SIG-M5 (cell line): ENCODE data around the gene SPDYE2B.
"Not testable (repeated sequence)": the region's sequence is repeated elsewhere in the genome, so short reads cannot be mapped to it uniquely, and the experiment has no call there.

Experiments used
- DNase-seq: peaks from one replicate; lab custom pipeline; 2025; lab: John Stamatoyannopoulos, UW

The SPDYE2B gene, protein sequence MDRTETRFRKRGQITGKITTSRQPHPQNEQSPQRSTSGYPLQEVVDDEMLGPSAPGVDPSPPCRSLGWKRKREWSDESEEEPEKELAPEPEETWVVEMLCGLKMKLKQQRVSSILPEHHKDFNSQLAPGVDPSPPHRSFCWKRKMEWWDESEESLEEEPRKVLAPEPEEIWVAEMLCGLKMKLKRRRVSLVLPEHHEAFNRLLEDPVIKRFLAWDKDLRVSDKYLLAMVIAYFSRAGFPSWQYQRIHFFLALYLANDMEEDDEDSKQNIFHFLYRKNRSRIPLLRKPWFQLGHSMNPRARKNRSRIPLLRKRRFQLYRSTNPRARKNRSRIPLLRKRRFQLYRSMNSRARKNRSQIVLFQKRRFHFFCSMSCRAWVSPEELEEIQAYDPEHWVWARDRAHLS

DNA sequence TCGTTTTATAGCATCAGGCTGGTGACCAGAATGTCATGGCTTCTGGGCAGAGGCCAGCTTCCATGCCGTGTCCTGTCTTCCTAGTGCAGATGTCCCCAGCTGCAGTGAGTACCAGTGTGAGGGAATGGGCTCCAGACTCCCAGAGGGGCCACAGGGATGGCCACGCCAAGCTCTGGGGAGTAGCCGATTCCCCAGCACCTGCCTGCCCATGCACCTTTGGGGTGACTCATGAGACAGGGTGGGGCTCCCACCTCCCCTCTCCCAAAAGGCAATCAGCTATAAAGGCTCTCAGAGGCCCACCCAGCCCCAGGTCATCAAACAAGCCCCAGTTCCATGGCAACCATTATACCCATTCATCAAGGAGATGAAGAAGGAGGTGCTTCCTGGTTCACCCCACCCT, at the start of gene SPDYE2B:
TSS of gene SPDYE2B (plus strand) at position 396 of the 400 bp plus-strand sequence. CDS start 2,030 bp downstream, outside the sequence.
- DNase-seq = not testable (repeated sequence)

DNA sequence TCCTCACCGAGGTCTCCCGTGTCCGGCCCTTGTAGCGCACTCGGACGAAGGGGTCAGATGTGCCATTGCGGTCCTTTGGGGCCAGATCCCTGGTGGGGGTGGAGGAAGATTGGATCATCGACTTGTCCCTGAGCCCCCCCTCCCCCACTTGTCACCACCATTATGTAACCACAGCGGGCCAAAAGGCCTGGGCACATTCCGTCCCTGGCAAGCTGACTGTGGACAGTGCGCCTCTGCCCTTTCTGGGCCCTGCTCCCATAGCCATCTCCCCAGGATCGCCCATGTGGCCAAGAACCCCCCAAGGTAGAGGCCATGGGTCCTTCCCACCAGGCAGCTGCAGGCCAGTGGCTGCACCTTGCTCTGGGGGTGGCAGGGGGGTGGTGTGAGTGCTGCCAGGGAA, 47.8 kb upstream of the SPDYE2B start:
- not testable (repeated sequence) for DNase-seq

DNA sequence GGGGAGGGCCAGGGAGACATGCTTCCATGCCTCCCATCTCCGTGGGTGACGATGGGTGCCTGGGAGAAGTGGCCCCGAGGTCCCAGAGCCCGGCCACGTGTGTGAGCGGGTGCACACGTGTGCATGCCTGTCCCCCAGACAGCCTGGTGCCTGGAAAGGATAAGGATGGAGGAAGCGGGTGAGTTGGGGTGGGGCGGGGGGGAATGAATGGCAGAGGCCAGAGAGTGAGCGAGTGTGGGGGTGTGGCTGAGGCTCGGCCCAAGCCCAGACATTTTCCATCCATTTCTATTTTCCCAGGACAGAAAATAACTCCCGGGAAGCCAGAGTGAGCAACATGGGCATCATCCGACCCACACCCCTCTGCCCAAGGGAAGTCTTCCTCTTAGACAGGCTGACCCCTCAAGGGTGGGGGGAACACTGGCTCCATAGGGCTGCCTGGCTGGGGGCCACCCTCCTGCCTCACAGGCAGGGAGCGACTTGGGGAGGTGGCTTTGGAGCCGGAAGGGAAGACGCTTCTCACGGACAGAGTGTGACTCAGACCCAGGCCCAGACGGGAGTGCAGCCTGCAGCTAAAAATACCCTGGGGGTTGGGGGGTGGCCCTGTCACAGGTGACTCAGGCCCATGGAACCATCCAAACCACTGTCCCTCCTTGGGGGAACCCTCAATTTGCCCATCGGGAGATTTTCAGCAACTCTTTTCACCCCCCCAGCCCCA, 45.5 kb upstream of the SPDYE2B start:
- DNase-seq = not testable (repeated sequence)

DNA sequence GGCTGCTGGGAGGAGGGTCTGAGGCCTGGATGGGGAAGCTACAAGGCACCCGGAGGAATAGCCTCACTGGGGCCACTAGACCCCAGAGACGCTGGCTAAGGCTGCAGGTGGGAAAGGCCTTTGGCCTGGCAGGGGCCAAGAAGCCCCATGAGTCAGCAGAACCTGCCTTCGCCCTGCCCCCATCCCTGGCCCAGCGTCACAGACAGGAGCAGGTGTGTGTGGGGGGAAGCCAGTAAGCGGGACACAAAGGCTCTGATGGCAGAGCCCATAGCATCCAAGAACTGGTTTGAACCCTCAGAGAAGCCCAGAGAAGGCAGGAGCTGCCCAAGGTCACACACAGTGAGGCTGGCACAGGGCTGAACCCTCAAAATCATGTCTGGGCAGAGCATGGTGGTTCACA, 43.3 kb upstream of the SPDYE2B start:
- DNase-seq = not testable (repeated sequence)

DNA sequence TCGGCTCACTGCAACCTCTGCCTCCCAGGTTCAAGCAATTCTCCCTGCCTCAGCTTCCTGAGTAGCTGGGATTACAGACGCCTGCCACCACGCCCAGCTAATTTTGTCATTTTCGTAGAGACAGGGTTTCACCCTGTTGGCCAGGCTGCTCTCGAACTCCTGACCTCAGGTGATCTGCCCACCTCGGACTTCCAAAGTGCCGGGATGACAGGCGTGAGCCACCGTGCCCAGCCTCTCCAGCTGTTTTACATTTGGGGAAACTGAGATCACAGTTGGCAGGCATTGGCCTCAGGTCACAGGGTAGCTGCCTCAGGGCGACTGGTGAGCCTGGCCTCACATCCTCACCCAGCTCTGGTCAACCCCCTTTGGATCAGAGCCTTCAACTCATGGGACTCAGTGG, 40.4 kb upstream of the SPDYE2B start:
- DNase-seq = not testable (repeated sequence)

DNA sequence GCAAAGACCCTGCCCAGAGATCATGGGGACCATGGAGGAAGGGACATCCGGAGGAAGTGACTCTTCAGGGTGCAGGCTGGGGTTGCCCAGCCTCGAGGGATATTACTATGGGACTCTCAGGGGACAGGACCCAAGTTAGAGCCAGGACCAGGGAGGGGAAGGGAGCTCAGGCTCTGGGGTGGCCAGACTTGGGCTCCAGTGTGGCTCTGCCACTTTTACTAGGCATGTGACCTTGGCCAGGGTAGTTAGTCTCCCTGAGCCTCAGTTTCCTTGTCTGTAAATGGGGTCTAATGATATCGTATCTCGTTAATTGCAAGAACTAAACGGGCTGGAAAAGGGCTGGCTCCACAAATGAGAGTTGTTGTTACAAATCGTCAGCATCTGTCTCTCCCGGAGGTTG, 39.7 kb upstream of the SPDYE2B start:
- DNase-seq = not testable (repeated sequence)

DNA sequence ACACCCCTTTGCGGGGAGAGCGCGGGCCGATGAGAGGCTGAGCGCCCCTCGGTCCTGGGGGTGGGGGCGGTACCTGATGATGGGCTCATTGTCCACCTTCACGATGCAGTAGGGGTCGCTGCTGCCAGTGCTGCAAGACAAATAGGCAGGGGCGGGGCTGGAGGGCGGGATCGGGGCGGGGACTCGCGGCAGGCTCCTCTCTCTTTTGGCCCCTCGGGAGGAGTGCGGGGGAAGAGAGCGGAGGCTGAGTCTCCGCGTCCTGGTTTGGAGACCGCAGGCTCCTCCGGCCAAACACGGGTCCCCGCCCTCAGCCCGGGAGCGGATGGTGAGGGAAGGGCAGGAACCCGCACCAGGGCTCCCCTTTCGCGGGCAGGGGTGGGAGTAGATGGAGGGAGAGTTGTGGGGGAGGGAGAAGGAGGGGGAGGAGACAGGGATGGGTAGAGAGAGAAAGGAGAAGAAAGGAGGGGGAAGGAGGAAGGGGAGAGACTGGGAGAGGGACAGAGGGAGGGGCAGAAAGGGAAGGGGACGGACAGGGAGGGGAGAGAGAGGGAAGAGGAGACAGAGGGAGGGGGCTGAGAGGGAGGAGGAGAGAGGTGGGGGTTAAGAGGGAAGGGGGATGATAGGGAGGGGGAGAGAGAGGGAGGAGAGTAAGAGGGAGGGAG, 39.0 kb upstream of the SPDYE2B start:
- not testable (repeated sequence) for DNase-seq

DNA sequence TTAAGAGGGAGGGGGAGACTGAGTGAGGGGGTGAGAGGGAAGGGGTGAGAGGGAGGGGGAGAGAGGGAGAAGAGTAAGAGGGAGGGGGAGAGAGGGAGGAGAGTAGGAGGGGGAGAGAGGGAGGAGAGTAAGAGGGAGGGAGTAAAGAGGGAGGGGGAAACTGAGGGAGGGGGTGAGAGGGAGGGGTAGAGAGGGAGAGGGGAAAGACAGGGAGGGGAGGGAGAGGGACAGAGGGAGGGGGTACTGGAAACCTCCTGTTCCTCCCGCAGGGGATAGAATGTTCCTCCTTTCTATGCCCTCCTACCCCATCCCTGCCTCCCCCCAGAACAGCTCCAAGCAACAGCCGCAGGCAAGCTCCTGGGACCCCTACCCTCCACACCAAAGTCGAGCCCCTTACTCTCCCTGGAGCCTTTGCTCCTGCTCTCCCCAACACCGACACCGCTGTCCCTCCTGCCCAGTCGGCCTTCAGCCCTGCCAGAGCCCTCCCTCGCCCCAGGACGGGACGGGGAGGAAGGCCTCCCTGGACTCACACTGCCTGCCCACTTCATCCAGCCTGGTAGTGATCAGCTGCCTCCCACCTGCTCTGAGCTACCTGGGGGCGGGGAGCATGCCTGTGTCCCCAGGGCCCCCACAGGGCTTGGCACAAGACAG, 38.3 kb upstream of the SPDYE2B start:
- not testable (repeated sequence) for DNase-seq

DNA sequence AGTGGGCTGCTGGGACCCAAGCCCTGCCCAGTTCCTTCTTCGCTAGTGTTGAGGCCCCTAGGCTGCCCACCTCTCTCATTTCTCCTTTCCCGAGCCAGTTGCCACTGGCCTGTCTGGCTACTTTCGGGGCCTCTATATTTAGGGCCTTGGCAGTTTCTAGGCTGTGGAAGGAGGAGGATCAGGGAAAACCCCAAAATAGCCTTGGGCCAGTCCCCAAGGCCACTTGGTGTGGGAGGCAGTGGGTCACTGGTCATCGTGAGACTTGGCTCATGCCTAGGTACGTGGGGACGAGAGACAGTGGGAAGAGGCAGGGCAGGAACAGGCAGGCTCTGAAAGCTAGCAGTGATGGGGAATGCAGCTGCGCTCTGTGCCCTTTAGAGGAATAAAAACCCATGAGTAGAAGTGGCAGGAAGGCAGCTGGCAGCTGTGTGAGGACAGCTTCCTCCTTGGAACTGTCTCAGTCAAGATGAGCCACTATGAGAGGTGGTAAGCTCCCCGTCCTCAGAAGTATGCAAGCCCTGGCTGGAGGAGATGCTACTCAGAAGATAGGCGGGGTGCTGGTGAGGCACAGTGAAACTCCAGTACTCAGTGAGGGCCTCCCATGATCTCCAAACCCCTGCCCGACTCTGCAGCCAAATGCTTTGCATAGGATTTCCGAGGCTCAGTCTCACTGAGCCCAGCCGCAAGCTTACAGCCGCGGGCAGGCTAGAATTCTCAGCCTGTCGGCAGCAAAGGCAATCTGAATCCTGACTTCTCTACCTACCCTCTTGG, 36.4 kb upstream of the SPDYE2B start:
- not testable (repeated sequence) for DNase-seq

DNA sequence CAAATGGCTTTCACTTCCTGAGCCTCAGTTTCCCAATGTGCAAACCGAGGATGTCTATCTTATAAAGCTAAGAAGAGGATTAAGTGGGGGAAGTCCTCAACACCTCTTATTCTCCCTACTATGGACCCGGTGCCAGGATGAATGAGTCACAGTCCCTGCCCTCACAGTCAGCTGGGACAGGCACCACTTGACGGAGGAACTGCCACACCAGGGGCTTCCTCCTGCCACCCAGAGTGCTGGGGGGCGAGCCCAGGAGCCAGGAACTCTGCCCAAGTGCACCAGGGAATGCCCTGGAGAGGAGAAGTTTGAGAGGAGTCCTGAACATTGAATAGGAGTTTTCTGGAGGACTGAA, 35.8 kb upstream of the SPDYE2B start:
- DNase-seq = not testable (repeated sequence)

DNA sequence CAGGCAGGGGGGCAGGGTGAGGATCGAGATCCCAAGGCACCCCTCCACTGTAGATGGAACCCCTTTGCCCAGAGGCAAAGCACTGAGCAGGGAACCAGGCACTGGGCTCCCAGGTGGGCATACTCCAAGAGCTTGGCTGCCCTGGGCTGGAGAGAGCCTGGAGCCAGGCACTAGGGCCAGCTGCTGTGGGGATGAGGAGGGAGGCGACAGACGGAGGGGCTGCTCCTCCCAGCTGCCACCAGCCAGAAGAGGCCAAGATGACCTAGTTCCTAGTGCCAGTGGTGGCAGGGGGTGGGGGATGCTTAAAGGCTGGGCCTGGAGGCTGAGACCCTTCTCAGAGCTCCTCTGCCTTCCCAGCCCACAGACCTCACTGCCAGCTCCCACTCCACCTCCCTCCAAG, 35.2 kb upstream of the SPDYE2B start:
- not testable (repeated sequence) for DNase-seq

DNA sequence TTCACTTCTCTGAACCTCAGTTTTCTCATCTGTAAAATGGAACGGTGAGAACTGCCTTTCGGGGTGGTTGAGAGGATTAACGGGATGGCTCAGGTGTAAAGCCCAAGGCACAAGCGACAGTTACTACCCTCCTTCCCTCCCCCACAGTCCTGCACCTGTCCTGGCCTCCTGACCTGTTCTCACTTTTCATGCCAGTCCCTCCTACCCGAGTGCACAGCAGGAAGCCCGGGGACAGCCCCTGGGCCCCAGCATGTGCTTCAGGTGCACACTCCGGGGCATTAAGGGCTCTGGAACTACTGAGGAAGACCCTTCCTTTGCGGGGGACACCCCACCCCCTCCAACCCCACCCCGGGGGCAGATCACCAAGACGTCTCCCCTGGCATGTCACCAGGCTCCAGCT, 34.2 kb upstream of the SPDYE2B start:
- DNase-seq = not testable (repeated sequence)

DNA sequence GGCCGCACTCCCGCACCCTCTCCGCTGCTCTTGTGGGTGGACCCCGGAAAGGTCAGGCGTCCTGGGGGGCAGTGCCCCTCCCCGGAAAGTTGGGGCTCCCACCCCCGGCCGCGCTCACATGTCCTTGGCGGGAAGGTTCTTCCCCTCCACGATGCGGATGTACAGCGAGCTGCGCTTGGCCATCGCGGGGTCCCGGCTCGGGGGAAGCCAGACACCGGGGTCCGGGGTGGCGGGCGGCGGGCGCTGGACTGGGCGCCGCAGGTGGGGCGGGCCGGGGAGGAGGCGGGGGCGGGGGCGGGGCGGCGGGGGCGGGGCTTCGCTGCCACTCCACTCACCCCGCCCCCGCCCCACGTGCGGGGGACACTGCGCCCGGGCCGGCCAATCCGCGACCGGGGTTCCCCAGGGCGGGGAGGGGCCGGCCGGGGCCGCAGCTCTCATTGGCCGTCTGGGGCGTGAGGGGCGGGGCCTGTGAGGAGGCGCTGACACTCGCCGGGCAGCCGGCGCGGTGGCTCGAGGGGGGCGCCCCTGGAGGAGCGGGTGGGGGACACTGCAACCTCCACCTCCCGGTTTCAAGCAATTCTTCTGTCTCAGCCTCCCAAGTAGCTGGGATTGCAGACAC, 33.5 kb upstream of the SPDYE2B start, which contains the start of gene RASA4:
TSS of gene RASA4 (minus strand) at position 250 of the 619 bp plus-strand sequence. CDS start at position 183, 67 bp downstream.
- not testable (repeated sequence) for DNase-seq

DNA sequence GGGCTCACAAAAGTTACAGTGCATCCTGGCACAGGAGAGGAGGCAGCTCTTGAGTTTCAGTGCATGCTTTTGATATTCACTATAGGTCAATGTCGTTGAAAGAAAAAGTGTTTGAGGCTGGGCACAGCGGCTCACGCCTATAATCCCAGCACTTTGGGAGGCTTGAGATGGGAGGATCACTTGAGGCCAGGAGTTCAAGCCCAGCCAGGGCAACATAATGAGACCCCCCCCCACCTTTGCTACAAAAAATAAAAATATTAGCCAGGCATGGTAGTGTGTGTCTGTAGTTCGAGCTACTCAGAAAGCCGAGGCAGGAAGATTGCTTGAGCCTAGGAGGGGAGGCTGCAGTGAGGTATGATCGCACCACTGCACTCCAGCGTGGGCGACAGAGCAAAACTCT, 32.0 kb upstream of the SPDYE2B start:
- not testable (repeated sequence) for DNase-seq

DNA sequence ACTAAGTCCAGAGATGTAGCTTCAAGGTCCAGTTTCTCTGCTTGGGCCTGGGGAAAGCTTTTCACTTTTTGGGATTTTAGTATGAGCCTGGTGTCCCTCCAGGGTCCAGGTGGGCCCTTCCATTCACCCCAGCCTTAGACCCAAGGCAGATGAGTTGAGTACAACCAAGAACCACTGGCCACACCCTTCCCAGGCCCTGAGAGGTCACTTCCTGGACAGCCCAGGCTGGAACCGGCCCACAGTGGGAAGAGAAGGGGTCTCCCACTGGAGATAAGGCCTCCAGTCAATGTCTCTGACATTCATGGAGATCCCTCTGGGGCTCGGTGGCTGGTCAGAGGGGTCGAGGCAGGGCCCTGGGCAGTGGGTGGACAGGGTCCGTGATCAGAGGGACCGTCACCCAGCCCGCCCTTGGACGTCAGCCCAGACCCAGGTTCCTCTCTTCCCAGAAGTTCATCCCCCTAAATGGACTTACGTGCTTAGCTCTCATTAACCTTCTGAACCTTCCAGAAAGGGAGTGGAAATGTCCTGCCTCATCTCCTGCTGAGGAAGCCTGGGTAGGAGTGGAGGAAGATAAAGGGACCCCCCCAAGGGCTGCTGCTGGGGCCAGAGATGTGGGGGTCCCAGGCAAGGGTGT, 22.7 kb upstream of the SPDYE2B start:
- not testable (repeated sequence) for DNase-seq

DNA sequence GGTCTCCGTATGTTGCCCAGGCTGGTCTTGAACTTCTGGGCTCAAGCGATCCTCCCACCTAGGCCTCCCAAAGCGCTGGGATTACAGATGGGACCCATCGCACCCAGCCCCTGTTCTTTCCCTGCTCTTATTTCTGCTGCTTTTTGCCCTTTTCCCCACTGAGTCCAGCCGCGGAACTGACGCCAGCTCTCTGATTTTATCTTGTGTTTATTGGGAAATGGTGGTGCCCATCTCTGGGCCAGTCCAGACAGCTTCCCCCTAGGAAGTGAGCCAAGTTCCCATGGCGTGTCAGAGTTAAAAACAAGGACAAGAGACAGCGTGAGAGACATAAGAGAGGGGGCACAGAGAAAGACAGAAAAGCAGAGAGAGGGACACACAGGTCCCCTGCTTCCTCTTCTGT, 19.5 kb upstream of the SPDYE2B start:
- DNase-seq = not testable (repeated sequence)

DNA sequence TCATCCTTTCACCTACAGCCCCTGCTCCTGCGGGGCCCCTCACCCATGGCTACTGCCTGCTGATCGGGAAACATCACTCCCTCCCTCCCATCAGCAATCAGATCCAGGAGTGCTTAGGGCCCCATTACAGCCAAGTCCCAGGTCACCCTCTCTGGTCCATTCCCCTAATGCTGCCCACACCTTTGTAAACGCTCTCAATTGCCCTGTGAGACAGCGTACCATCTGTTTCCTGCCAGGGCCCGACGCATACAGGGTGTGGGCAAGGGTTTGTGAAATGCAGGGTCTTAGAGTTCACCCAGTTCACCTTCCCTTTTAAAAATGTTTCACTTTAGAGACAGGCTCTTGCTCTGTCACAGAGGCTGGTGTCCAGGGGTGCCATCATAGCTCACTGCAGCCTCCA, 15.8 kb upstream of the SPDYE2B start:
- not testable (repeated sequence) for DNase-seq

DNA sequence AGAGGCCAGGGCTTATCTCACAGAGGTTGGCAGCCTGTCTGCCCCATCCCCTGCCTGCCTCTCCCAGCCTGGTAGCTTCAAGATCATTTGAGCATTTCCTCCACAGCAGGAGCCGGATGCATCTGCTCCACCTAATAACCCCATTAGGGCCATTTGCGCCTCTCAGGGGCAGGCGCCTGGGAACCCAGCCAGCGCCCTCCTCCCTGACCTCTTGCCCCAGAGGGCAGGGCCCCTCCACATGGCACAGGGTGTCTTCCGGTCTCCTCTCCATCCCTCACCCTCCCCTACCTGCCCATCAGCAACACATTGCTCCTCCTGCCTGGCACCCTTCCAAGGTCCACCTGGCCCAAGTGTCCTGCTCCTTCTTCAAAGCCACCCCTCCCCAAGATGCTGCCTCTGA, 14.8 kb upstream of the SPDYE2B start:
- not testable (repeated sequence) for DNase-seq

DNA sequence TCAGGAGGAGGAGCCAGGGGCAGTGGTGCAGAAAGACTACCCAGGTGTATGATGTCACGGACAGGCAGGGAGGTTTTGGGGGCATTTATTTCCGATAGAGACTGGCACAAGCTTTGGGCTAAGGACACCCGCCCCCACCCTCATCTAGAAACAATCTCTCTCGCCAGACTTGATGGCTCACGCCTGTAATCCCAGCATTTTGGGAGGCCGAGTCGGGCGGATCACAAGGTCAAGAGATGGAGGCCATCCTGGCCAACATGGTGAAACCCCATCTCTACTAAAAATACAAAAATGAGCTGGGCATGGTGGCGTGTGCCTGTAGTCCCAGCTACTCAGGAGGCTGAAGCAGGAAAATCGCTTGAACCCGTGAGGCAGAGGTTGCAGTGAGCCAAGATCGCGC, 13.2 kb upstream of the SPDYE2B start:
- DNase-seq = not testable (repeated sequence)

DNA sequence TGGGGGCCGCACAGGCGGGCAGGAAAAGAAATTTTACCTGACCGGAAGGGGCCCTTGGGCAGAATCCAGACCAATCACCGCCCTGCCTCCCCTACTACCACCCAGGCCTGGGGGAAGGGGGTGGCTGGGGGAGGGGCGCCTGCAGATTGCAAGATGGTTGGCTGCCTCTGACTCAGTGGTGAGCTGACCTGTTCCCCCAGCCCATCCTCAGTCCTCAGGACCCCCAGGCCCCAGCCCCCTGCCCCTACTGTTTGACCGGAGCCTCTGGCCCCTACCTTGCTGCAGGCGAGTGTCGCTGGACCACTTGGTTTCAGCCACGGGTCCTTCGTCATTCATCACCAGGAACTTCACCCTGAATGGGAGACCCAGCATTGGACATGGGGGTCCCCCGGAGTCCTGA, 11.3 kb upstream of the SPDYE2B start:
- DNase-seq = not testable (repeated sequence)
